Liver (tissue), 3 donors: ENCODE measurements around the gene CCDC97.

ENCODE experiments used
- ATF3 ChIP-seq: IDR thresholded peaks from 2 replicates; pipeline ENCODE4 v1.6.1; 2016; ENCODE audit warnings: antibody characterized with exemption
- CTCF ChIP-seq: fragments of 150-350 bp; IDR thresholded peaks from 2 replicates; pipeline ENCODE4 v1.5.1; 2017; ENCODE audit warnings: improper control_type of control experiment, low read depth, low read length; ENCODE audit not compliant: missing input control
- FOXA1 ChIP-seq: IDR thresholded peaks from 2 replicates; pipeline ENCODE4 v1.6.1; 2016; ENCODE audit warnings: antibody characterized with exemption
- GABPA ChIP-seq, 2 donors: IDR thresholded peaks in 1 of 2; conservative IDR thresholded peaks in 1 of 2; 2 replicates each; pipeline ENCODE4 v1.6.1; 2016; ENCODE audit warnings: antibody characterized with exemption in 2 of 2, mild to moderate bottlenecking in 1 of 2, moderate library complexity in 1 of 2
- JUND ChIP-seq, 2 donors: IDR thresholded peaks; 2 replicates each; pipeline ENCODE4 v1.6.1; 2016; ENCODE audit warnings: antibody characterized with exemption in 2 of 2
- MAX ChIP-seq: IDR thresholded peaks from 2 replicates; pipeline ENCODE4 v1.6.1; 2016; ENCODE audit warnings: antibody characterized with exemption
- RAD21 ChIP-seq, 2 donors: IDR thresholded peaks; 2 replicates each; pipeline ENCODE4 v1.6.1; 2016; ENCODE audit warnings: antibody characterized with exemption in 2 of 2, mild to moderate bottlenecking in 2 of 2
- REST ChIP-seq: IDR thresholded peaks from 2 replicates; pipeline ENCODE4 v1.6.1; 2016; ENCODE audit warnings: antibody characterized with exemption, mild to moderate bottlenecking
- SP1 ChIP-seq: IDR thresholded peaks from 2 replicates; pipeline ENCODE4 v1.6.1; 2018; ENCODE audit warnings: antibody characterized with exemption, mild to moderate bottlenecking
- TAF1 ChIP-seq: conservative IDR thresholded peaks from 2 replicates; pipeline ENCODE4 v1.6.1; 2016; ENCODE audit warnings: antibody characterized with exemption, mild to moderate bottlenecking
- YY1 ChIP-seq: IDR thresholded peaks from 2 replicates; pipeline ENCODE4 v1.6.1; 2016; ENCODE audit warnings: antibody characterized with exemption, mild to moderate bottlenecking
- donor health status: healthy.
- donor health status: healthy.

- TF ChIP-seq REST (no peak), ATF3 (no peak), YY1 (no peak), JUND (IDR thresholded peaks at IDR 0.05) (no peak), TAF1 (no peak), GABPA (IDR thresholded peaks at IDR 0.05 in 1 of 2, conservative IDR thresholded peaks at IDR 0.05 in 1 of 2) (no peak), CTCF (no peak), FOXA1 (no peak), SP1 (no peak), RAD21 (IDR thresholded peaks at IDR 0.05) (no peak), MAX (no peak)
Observed at GRCh38 chr19:41299046-41299754, 10.8 kb upstream of the CCDC97 start.
